HTERT RPE-1 (cell line): ENCODE measurements around the gene RPL31.

ENCODE experiments used
- in situ Hi-C: fragments of 300-500 bp; cut with MboI; formaldehyde crosslinking; loops from 4 replicates; pipeline ENCODE4 v1.14.3; 2020; ENCODE audit warnings: low sequenced_read_pairs

RPL31 gene

GRCh38 chr2:101001691-101002561, at the start of gene RPL31:
RPL31 (plus strand) TSS chr2:101002289; CDS start chr2:101002702, 413 bp downstream.
- in situ Hi-C loops: no loop called here

GRCh38 chr2:100952512-100952911, 49.6 kb upstream of the RPL31 start:
- in situ Hi-C loops: no loop called here

GRCh38 chr2:100953406-100954043, 48.6 kb upstream of the RPL31 start:
- in situ Hi-C loops: no loop called here

- in situ Hi-C loops: no loop called here
Measured at GRCh38 chr2:100954044-100954420, 48.1 kb upstream of the RPL31 start.

GRCh38 chr2:100955226-100955625, 46.9 kb upstream of the RPL31 start:
- in situ Hi-C loops: no loop called here

- in situ Hi-C loops: no loop called here
Measured at GRCh38 chr2:100956081-100956480, 46.0 kb upstream of the RPL31 start.

- in situ Hi-C loops: no loop called here
Measured at GRCh38 chr2:100957996-100958653, 44.0 kb upstream of the RPL31 start.

- in situ Hi-C loops: no loop called here
Measured at GRCh38 chr2:100959225-100959880, 42.7 kb upstream of the RPL31 start.

GRCh38 chr2:100960688-100961087, 41.4 kb upstream of the RPL31 start:
- in situ Hi-C loops: no loop called here

- in situ Hi-C loops: no loop called here
Measured at GRCh38 chr2:100962366-100963025, 39.6 kb upstream of the RPL31 start.

GRCh38 chr2:100963026-100963375, 39.1 kb upstream of the RPL31 start:
- in situ Hi-C loops: no loop called here

GRCh38 chr2:100964222-100964621, 37.9 kb upstream of the RPL31 start:
- in situ Hi-C loops: no loop called here

- in situ Hi-C loops: no loop called here
Measured at GRCh38 chr2:100964681-100965169, 37.4 kb upstream of the RPL31 start.

GRCh38 chr2:100965596-100965995, 36.5 kb upstream of the RPL31 start:
- in situ Hi-C loops: no loop called here

GRCh38 chr2:100967716-100968115, 34.4 kb upstream of the RPL31 start:
- in situ Hi-C loops: no loop called here

GRCh38 chr2:100968146-100969145, 33.6 kb upstream of the RPL31 start:
- in situ Hi-C loops: no loop called here

GRCh38 chr2:100969998-100970397, 32.1 kb upstream of the RPL31 start:
- in situ Hi-C loops: no loop called here

GRCh38 chr2:100971221-100971620, 30.9 kb upstream of the RPL31 start:
- in situ Hi-C loops: no loop called here

GRCh38 chr2:100972452-100972851, 29.6 kb upstream of the RPL31 start:
- in situ Hi-C loops: no loop called here
